Stimulated activated CD8-positive, alpha-beta memory T cell treated with anti-CD3 and anti-CD28 coated beads, Interleukin-15, amount 100 ng/mL, for 48 hours (primary cell): ENCODE measurements around the gene CUL7.
"Not testable (repeated sequence)": the region's sequence is repeated elsewhere in the genome, so short reads cannot be mapped to it uniquely, and the experiment has no call there.

ENCODE experiments used
- DNase-seq, 2 donors: peaks; one replicate each; pipeline ENCODE4 v3.0.0-alpha.2; 2020; ENCODE audit warnings: low read depth in 2 of 2

The CUL7 gene

DNA sequence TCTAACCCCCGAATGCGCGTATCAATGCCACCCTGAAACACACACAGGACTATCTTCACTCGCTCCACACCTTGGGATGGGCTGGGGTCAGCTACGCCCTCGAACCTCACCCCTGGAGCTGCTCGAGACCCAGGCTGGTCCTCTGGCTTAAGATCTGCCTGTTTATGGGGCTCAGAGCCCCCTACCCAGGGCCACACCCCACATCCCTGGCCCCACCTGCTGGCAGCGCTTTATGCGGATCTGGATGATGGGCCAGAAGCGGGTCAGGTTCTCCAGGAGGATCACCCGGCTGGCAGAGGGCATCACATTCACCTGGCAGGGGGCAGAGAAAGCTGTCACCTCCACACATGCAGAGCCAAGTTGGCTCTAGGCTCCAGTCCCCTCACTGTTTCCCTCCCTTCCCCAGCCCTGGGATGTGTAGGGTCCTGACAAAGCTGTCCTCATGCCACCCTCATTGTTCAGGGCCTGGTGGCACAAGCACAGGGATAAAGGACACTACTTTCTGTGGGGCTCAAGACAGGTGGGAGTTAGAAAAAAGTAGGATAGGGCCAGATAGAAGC lies 8.2 kb downstream of the CUL7 start:
- DNase-seq = no peak

DNA sequence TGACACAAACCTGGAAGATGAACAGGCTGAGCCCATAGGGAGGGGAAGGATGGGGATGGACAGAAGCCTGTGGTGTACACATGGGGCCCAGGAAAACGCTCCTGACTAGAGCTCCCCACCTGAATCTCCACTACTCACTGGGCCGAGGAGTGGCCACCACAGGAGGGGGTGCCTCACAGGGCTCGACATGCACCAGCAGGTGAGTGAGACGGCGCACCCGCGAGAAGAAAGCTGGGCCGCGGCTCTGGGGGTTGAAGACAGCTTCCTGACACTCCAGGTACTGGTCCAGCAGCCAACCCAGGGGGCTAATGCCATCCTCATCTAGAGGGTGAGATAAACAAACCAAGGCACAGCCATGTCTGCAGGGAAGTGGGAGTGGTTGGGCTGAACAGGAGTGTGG lies 10.3 kb downstream of the CUL7 start:
- DNase-seq = no peak

DNA sequence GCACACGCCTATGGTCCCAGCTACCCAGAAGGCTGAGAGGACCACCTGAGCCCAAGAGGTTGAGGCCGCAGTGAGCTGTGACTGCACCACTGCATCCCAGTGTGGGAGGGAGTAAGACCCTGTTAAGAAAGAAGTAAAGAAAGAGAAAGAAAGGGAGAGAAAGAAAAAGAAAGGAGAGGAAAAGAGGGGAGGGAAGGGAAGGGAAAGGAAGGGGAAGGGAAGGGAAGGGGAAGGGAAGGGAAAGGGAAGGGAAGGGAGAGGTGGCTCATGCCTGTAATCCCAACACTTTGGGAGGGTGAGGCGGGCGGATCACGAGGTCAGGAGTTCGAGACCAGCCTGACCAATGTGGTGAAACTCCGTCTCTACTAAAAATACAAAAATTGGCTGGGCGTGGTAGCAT lies 12.2 kb downstream of the CUL7 start:
- DNase-seq = not testable (repeated sequence)

DNA sequence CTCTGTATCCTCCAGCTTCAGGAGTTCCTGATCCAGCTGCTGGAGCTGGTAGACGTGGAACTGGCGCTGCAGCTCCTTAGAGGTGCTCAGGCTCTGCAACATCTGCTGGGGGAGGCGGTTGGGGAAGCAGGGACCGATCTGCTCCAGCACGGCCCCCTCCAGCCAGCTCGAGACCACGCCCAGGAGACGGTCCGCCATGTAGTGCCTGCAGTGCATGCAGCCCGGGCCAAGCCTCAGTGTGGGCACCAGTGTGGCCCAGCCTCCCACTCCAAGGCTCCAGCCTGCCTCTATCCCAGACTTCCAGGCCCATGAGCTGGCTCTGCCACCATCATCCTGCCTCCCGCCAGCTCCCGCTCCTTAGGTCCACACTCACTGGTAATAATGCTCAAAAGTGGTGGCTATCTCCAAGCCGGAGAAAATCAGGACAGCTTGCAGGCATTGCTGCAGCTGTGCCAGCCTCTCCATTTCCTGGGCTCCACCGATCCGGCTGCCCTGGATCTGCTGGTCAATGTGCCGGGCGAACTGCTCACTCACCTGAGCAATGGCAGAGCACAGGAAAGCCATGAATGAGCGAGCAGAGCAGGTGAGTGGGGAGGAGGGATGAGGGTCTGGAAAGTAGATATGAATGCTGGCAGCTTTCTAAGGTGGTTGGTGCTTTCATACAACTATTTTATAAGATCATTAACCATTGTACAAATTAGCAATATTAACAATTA lies 13.0 kb downstream of the CUL7 start:
- DNase-seq = no peak

DNA sequence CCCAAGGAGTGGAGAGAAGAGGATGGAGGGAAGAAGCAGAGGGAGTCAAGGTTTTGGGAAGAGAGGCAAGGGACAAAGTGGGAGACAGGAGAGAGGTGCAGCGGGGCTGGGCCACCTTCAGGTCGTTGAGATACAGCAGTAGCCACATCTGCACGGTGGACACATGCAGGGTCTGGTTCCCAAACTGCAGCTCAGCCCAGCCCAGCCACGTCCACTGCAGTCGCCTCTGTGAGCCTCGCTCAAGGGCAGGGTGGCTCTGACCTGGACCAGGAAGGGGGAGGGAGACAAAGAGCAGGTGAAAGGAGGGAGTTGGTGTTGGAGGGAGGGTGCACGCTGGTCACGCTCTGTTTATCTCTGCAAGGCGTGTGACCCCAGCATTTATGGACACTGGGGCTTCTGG lies 14.9 kb downstream of the CUL7 start:
- DNase-seq = no peak

DNA sequence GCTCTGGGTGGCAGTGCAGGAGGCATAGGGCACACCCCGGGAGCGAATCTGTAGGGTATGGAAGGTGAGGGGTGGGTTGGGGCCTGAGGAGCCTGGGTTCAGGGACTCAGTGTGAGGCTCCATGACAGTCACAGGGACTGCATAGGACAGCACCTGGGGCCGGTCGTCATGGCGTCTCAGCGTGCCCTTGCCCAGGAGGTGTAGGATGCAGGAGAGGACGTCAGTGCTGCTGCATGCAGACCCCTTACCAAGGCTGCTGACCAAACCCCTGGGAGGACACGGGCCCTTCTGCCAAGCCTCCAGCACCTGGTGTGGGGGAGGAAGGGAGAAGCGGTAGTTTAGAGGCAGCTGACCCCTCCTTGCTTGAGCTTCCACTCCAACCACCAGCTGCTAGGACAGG lies 15.9 kb downstream of the CUL7 start:
- DNase-seq = no peak

DNA sequence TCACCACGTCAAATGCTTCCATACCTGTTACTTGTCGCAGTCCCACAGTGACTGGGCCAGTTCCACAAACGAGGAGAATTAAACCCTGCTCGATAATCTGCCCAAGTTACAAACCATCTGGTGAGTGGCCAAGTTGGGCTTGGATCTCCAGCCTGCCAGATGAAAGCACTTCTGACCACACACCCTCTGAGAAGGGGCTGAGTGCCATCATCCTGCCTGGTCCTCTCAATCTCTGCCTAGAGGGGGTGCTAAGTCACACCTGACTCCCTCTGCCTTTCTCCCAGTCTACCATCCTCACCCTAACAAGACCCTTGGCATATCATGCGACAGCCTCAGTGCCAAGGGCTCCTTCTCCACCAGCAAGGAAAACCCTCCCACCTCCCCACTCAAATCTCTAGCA lies 16.5 kb downstream of the CUL7 start:
- DNase-seq = no peak

DNA sequence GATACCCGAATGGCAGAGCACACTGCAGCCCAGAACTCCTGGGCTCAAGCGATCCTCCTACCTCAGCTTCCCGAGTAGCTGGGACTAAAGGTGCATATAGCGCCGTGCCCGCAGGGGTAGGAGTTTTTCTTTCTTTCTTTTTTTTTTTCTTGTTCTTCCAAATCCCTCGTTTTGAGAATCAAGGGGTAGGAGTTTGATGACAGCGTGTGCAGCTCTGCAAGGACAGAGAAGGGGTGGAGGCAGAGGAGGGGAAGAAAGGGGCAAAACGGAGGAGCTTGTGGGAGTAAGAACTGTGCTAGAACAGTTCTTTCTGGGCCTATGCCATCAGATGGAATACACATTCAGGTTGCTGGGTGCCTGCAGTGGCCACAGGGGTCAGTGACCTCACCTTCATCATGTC lies 16.9 kb downstream of the CUL7 start:
- DNase-seq = no peak

DNA sequence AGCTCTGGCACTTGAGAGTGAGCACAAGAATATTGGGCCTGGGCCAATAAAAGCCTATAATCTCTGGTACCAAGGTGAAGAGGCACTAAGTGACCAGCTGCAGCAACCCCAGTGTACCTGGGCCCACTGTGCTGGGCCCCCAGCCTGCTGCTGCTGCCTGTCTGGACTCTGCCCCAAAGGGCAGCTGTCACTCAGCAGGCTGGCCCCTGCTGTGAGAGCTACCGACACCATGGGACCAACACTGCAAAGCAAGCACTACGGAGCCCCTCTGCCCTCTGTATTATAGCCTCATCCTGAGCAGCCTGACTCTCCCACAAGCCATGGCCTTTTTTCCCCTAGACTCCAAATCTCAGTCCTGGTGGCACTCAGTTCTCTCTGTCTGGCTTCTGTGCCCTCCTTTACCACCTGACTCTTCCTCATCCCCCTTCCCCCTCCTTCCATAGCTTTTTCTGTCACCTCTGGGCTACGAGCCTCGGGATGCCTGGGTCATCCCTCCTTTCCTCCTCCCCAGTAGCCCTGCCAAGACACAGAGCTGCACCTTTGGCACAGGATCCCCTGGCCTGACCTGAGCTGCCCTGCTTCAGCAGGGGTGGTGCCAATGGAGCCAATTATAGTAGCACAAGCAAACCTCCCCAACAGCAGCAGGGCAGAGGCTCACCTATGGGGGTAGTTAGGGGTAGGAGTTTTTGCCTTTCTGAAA lies 18.0 kb downstream of the CUL7 start:
- no peak for DNase-seq

DNA sequence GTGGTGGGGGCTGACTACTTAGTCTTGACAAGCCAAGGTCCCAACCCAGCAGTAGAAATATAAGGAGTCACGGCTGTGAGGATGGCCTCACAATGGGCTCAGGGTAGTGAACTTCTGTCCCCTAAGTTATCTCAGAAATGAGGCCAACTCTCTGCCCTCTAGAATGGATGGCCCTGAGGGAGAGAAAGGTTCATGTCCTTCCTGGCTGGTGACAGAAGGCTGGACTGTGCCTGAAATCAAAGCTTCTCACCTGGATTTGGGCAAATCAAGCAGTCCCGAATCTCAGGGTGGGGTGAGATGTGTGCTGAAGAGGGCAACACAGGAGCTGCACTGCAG lies 19.5 kb downstream of the CUL7 start:
- no peak for DNase-seq

DNA sequence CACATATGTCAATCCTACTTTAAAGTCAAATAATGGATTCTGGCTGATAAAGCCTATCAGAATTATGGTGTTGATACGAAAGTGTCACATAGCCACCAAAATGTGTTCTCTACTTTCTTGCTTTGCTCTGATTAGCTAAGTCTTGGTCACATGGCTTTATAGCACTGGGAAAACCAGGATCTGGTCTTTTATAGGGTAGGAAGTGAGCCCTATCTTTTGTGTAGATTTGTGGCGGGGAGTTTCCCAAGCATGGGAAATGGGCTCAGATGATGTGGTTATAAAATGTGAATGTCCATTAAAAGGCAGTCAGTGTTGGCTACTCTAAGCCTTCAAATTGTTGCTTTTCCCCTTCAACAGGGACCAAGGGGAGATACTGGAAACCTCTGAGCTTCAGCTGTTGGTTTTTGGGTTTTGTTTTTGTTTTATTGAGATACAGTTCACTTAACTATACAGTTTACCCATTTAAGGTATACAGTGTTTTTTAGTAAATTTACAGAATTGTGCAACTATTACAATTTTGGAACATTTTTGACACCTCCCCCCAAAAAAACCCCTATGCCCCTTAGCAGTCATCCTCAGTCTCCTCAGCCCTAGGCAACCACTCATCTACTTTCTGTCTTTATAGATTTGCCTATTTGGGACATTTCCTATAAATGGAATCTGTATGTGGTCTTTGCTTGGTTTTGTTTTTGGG lies 20.0 kb downstream of the CUL7 start:
- no peak for DNase-seq

DNA sequence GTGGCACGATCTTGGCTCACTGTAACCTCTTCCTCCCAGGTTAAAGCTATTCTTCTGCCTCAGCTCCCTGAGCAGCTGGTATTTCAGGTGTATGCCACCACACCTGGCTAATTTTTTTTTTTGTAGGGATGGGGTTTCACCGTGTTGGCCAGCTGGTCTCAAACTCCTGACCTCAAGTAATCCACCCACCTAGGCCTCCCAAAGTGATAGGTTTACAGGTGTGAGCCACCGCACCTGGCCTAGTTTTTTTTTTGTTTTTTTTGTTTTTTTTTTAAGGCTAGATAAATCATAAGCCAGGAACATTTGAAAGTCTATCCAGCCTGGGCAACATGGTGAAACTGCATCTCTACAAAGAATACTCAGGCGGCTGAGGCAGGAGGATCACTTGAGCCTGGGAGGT lies 21.3 kb downstream of the CUL7 start:
- DNase-seq = no peak

DNA sequence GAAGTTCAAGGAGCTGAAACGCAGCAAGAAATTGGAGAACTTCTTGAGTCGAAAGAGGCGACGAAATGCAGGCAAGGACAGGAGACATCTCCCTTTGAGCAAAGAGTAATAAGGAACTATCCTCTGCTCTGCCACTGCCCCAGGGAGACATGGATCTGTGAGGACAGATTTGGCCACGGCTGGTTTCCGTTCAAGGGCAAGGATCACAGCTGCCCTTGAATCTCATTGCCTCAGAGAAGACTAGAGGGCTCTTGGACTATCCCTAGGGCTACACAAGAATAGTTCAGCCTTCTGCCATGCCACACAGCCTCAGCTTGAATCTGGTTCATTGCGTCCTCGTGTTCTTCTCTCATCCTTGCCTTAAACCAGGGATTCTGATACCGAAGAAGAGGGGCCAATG lies 24.5 kb downstream of the CUL7 start:
- DNase-seq = no peak

DNA sequence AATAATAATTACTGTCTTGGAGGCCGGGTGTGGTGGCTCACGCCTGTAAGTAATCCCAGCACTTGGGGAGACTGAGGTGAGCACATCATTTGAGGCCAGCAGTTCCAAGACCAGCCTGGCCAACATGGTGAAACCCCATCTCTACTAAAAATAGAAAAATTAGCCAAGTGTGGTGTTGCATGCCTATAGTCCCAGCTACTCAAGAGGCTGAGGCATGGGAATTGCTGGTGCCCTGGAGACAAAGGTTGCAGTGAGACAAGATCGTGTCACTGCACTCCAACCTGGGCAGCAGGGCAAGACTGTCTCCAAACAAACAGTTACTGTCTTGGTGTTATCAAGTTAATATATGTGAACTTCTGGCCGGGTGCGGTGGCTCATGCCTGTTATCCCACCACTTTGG lies 27.3 kb downstream of the CUL7 start:
- DNase-seq = no peak

DNA sequence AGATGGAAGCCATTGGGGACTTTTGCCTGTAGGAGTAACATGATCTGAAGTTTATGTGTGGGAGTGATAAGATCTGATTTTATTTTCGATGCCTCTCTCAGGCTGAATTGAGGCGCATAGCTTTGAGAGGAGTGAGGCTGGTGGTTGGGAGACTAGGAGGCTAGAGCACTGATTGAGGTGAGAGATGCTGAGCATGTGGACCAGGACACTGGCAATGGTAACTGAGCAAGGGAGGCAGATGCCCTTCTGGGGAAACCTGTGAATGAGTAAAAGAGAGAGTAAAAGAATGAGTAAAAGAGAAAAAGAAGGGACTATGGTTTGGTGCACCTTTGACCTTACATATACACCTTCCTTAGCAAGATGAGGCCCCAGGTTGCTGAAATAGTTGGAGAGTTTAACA lies 29.2 kb downstream of the CUL7 start:
- peak in 1 of 2 donors; percentile 4 for DNase-seq

DNA sequence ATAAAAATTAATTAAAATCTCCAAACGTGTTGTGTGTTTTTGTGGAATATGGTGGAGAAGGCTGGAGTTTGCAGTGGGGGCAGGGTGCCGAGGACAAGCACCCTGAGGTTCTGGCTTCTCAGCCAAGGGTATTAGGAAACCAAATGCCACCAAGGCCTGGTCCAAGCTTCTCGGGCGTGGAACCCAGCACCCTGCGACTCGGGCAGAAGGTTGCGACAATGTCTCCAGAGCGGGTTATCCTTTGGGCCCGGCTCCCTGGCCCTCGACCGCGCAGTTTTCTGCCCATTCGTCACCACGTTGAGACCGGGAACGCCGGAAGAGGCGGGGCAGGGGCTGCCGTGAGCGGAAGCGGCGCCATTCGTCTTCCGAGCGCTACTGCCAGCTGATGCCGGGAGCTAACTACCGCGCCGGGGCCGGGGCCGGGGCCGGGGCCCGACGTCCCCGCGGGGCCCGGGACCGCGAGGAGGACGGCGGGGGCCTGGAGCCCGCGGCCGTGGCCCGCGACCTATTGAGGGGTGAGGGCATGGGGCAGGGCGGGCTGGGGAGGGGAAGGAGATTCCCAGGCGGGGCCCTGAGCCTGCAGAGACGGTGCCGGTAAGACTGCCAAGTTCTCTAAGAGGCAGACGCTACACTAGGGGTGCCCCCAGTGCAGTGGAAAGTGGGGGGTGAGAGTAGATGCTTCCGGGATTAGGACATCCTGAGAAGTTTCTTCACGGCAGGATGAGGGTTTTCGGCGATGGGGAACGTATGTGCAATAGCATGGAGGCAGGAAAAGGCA lies 32.2 kb downstream of the CUL7 start, which contains the start of gene RRP36:
Gene RRP36, plus strand, starts transcription at position 354 of the 778 bp plus-strand sequence. Its CDS starts 32 bp downstream, at position 386.
- DNase-seq = peak; percentile 58 to 69

DNA sequence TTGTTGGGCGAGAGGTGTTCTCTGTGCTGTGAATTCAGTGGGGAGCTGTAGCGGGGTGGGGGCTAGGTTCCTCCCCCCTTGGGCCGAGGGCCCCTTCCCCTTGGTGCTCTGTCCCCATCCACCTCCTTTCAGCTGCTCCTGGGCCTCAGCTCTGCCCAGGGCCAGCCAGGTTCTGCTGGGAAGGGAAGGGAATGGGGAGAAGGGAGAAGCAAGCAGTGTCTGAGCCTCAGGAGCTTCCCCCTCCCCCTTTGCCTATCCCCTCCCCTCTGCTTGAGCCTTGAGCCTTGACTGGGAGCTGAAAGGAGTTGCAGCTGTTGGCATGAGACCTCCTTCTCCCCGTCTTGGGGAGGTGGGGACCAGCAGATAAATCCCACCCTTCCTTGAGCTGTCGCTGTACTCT lies 32.8 kb downstream of the CUL7 start:
- DNase-seq = no peak

DNA sequence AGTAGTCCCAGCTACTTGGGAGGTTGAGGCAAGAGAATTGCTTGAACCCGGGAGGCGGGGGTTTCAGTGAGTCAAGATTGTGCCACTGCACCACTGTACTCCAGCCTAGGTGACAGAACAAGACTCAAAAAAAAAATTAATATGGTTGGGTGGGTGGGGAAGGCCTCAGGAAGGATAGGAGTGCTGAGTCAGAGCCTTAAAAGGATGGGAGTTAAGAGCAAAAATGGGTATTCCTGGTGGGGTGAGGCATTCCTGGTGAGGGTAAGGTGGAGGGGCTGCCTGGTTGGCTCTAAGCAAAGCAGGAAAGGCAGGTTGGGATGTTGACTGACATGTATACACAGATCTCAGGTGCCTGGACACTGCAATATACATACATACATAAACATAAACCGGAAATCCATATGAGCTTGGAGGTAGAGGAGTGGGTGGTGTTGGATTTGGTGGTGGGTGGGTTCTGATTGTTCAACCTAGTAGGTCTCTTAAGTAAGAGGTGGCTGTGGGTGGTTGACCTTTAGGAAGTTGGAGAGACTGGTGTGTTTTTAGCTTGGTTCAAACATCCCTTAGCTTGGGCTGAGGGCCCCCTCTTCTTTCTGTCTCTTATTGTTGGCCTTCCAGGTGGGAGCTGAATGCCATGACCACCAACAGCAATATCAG lies 33.5 kb downstream of the CUL7 start:
- no peak for DNase-seq

DNA sequence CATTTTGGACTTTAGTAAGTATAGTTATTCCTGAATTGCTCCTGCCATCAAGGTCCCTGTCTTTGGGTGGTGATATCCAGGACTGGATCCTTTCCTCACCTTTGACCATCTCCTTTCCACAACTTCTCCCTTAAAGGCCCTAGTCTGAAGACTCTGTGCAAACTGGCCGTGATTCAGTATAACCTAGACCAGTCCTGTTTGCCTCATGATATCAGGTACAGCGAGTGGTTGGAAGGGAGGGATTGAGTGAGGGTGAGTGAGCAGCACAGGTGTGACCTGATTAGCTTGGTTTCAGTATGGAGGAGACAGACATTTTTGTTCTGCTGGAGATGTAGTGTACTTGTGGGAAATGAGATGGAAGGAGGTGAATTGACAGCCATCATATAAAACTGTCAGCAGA lies 34.5 kb downstream of the CUL7 start:
- no peak for DNase-seq

DNA sequence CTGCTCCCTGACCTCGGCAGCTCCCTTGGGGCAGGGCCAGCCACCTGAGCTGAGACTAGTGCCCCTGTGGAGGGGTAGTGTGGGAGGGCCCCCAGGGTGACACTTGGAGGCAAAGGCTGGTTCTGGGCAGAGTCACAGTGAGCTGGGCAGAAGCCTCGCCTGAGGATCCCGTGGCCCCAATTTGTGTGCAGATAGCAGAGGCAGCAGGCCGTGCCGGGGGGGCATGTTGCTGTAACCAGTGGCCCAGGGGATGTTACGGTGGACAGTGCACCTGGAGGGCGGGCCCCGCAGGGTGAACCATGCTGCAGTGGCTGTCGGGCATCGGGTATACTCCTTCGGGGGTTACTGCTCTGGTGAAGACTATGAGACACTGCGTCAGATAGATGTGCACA lies 36.7 kb downstream of the CUL7 start:
- DNase-seq = no peak

DNA sequence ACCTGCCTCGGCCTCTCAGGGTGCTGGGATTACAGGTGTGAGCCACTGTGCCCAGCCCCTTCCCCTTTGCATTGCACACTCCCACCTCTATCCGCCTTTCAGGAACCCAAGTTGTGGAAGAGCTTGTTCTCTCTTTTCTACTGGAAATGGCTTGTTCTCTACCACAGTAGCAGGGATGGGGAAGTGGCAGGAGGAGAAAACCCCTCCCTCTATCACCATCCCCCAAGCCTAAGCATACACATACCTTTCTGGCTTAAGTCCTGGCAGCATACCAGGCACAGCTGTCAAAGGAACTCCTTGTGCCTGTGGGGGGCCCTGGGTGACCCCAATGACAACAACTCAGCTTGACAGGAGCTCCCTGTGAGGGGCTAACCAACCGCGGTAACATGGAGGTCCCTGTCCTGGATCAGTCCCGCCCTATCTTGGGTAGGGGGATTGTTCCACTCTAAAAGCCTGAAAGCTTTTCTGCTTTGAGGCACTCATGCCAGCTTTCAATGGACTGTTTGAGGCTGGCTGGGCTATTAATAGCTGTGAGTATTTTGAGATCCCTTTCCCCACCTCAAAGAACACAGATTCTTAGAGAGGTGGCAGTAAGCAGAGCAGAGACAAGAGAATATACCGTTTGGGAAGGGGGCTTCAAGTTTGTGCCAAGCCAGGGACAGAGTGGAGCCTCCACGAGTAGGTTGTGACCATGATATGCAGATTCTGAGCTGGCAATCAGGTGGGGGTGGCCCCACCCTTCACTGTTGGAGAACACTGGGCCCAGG lies 37.3 kb downstream of the CUL7 start:
- no peak for DNase-seq
